Dendritic cell treated with granulocyte-macrophage colony-stimulating factor and Interleukin-4, amounts not matched to agents 40 ng/mL and 50 ng/mL, for 4 days (primary cell): ENCODE measurements around the gene DIPK1A.
A peak's percentile ranks its signal among the peaks of the same experiment; 100 is the strongest.

Experiments used
- H3K27ac Mint-ChIP-seq: one replicate; pipeline ENCODE4 v1.8.0; 2022; ENCODE audit warnings: mild to moderate bottlenecking, mixed read lengths
- H3K27me3 Mint-ChIP-seq: one replicate; pipeline ENCODE4 v1.8.0; 2022; ENCODE audit warnings: mild to moderate bottlenecking, mixed read lengths
- H3K36me3 Mint-ChIP-seq: one replicate; pipeline ENCODE4 v1.8.0; 2022; ENCODE audit warnings: low read depth, mixed read lengths
- H3K4me1 Mint-ChIP-seq: one replicate; pipeline ENCODE4 v1.8.0; 2022; ENCODE audit warnings: low read depth, mixed read lengths
- H3K4me3 Mint-ChIP-seq: one replicate; pipeline ENCODE4 v1.8.0; 2022; ENCODE audit warnings: mild to moderate bottlenecking, moderate library complexity, mixed read lengths
- H3K9me3 Mint-ChIP-seq: one replicate; pipeline ENCODE4 v1.8.0; 2022; ENCODE audit warnings: mixed read lengths
- intact Hi-C: fragments of 100-400 bp; cut with micrococcal nuclease; formaldehyde crosslinking; loops from one replicate; pipeline ENCODE4 v1.15.0; 2022

DIPK1A gene

DNA sequence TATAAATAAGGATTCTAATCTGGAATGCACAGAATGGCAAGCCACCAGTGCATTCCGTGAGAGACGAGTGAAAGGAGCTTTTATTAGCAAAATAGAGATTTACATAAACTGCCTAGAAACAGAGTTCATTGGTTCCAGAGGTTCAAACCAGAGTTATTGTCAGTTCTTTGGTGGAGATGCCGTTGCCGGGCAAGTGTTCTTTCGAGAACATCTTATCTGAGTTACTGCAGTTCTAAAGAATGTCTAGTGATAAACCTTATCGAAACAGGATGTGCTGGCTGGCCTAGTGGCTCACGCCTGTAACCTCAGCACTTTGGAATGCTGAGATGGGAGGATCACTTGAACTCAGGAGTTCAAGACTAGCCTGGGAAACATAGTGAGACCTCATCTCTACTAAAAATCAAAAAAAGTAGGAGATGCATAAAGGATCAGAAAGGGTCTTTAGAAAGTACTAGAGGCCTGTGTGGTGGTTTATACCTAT lies 156.5 kb downstream of the DIPK1A start:
- Mint-ChIP-seq H3K36me3 (no peaks in the 10 kb centered on the region), H3K4me1 (peaks cover 5% of the 10 kb centered on the region), H3K27me3 (peaks cover 2% of the 10 kb centered on the region), H3K9me3 (no peaks in the 10 kb centered on the region), H3K4me3 (no peak overlapping the region), H3K27ac (peak overlapping the region; percentile 27)
- intact Hi-C loops, result no loop called here

GRCh38 chr1:92803140-92803887 lies 157.9 kb downstream of the DIPK1A start:
- intact Hi-C loops, result no loop called here
- peaks cover 2% of the 10 kb centered on the region for H3K27me3 Mint-ChIP-seq
- no peaks in the 10 kb centered on the region for H3K9me3 Mint-ChIP-seq
- peaks cover 5% of the 10 kb centered on the region for H3K4me1 Mint-ChIP-seq
- no peaks in the 10 kb centered on the region for H3K36me3 Mint-ChIP-seq
- H3K27ac Mint-ChIP-seq, result no peak overlapping the region
- H3K4me3 Mint-ChIP-seq, result no peak overlapping the region

DNA sequence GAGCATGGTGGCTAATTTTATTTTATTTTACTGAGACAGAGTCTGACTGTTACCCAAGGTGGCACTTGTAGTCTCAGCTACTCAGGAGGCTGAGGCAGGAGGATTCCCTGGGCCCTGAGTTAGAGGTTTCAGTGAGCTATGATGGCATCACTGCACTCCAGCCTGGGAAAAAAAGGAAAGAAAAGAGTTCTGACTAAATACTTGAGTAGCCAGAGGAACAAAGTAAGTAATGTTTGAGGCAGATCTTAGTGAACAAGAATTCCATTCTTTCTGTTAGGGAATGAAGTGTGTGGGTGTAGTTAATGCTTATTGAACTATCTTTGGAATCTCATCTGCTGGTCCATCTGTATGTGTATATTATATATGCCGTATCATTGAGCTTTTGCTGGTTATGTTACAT lies 163.3 kb downstream of the DIPK1A start:
- Mint-ChIP-seq H3K27ac (no peak overlapping the region), H3K36me3 (no peaks in the 10 kb centered on the region), H3K4me1 (no peaks in the 10 kb centered on the region), H3K27me3 (peaks cover 13% of the 10 kb centered on the region), H3K4me3 (no peak overlapping the region), H3K9me3 (no peaks in the 10 kb centered on the region)
- intact Hi-C loops, result no loop called here

DNA sequence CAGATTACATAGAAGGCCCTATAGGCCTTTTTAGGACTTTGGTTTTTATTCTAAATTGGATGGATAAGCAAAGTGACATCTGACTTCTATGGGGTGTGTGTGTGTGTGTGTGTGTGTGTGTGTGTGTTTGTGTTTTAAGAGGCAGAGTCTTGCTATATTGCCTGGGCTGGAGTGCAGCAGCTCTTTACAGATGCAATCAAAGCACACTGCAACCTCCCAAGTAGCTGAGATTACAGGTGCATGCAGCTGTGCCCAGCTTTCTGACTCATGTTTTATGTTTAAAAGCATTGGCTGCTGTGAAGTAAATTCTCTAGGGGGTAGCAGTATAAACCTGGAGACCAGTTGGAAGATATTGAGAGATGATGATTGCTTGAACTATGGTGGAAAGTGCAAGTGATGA lies 164.0 kb downstream of the DIPK1A start:
- peaks cover 5% of the 10 kb centered on the region for H3K4me1 Mint-ChIP-seq
- intact Hi-C loops, result no loop called here
- H3K36me3 Mint-ChIP-seq, result no peaks in the 10 kb centered on the region
- H3K27me3 Mint-ChIP-seq, result peaks cover 16% of the 10 kb centered on the region
- H3K27ac Mint-ChIP-seq, result no peak overlapping the region
- H3K4me3 Mint-ChIP-seq, result no peak overlapping the region
- no peaks in the 10 kb centered on the region for H3K9me3 Mint-ChIP-seq

DNA sequence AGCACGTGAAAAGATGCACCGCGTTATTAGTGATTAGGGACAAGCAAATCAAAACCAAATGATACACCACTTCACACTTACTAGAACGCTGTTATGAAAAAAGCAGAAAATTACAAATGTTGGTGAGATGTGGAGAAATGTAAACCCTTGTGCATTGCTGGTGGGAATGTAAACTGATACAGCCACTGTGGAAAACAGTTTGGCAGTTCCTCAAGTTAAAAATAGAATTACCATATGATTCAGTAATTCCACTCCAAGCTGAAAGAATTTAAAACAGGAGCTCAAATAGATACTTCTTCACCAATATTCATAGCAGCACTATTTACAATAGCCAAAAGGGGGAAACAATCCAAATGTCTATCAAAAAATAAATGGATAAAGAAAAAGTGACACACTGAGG lies 166.1 kb downstream of the DIPK1A start:
- Mint-ChIP-seq H3K4me3 (no peak overlapping the region), H3K4me1 (peaks cover 6% of the 10 kb centered on the region), H3K36me3 (no peaks in the 10 kb centered on the region), H3K9me3 (no peaks in the 10 kb centered on the region), H3K27ac (no peak overlapping the region), H3K27me3 (peaks cover 17% of the 10 kb centered on the region)
- intact Hi-C loops, result no loop called here

GRCh38 chr1:92792340-92792782 lies 168.9 kb downstream of the DIPK1A start:
- H3K27ac Mint-ChIP-seq, result no peak overlapping the region
- H3K4me3 Mint-ChIP-seq, result no peak overlapping the region
- H3K4me1 Mint-ChIP-seq, result peaks cover 17% of the 10 kb centered on the region
- H3K9me3 Mint-ChIP-seq, result no peaks in the 10 kb centered on the region
- H3K36me3 Mint-ChIP-seq, result no peaks in the 10 kb centered on the region
- H3K27me3 Mint-ChIP-seq, result peaks cover 17% of the 10 kb centered on the region
- intact Hi-C loops, result no loop called here
